ENCODE measurements around the gene WSB2.
"Not testable (repeated sequence)": the region's sequence is repeated elsewhere in the genome, so short reads cannot be mapped to it uniquely, and the experiment has no call there.

The WSB2 gene

DNA sequence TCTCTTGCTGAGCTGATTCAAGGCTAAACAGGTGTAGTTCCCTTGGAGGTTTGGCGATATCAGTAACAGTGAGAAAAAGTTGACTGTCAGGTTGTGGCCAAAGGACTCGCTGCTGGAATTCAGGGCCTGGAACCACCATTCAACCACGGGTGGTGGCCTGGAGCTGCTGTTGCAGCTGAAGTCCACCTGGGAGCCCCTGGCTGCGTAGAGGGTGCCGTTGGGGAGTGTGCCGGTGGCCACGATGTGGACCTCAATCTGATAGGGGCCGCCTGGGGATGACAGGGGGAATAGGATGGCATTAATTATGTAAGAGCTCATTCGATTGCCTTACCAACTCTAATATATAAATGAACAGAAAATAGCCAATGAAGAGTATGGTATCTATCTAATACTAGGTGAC is 21.2 kb upstream of the WSB2 start:
- no peak for DNase-seq (ENCODE audit: extremely low read depth, low read depth)
- no peak overlapping the region for H3K4me3 ChIP-seq (replicated peaks; ENCODE audit: low read depth, low read length)
- TF ChIP-seq, protein P1, sequence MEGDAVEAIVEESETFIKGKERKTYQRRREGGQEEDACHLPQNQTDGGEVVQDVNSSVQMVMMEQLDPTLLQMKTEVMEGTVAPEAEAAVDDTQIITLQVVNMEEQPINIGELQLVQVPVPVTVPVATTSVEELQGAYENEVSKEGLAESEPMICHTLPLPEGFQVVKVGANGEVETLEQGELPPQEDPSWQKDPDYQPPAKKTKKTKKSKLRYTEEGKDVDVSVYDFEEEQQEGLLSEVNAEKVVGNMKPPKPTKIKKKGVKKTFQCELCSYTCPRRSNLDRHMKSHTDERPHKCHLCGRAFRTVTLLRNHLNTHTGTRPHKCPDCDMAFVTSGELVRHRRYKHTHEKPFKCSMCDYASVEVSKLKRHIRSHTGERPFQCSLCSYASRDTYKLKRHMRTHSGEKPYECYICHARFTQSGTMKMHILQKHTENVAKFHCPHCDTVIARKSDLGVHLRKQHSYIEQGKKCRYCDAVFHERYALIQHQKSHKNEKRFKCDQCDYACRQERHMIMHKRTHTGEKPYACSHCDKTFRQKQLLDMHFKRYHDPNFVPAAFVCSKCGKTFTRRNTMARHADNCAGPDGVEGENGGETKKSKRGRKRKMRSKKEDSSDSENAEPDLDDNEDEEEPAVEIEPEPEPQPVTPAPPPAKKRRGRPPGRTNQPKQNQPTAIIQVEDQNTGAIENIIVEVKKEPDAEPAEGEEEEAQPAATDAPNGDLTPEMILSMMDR (IDR thresholded peaks at IDR 0.05; ENCODE audit: low read depth, low read length, missing control alignments): no peak

DNA sequence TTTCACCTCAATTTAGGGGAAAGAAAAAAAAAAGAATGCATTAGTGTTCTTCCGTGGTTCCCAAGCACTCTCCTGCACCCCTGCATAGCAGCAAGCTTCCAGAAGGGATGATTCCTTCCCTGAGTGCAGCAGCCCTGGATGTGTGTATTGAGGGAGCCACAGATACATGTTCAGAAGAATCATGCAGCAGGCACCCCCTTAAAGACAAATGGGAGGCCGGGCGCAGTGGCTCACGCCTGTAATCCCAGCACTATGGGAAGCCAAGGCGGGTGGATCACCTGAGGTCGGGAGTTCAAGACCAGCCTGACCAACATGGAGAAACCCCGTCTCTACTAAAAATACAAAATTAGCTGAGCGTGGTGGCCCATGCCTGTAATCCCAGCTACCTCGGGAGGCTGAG is 20.5 kb upstream of the WSB2 start:
- DNase-seq (ENCODE audit: extremely low read depth, low read depth); H3K4me3 ChIP-seq (replicated peaks; ENCODE audit: low read depth, low read length): not testable (repeated sequence)

DNA sequence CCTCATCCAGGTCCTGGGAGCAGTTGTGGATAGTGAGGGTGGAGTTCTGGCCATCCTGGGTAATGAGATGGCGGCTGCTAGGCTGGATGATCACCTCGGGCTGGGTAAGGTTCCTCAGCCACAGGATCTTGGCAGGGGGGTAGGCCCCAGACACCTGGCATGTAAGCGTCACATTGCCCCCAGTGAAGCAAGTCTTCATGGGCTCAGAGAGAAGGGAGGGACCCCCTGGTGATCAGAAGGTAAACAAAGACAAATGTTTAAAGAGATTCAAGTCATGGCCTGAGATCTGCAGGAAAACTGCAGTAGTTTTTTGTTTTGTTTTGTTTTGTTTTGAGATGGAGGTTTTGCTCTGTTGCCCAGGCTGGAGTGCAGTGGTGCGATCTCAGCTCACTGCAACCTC is 12.8 kb upstream of the WSB2 start:
- no peak overlapping the region for H3K4me3 ChIP-seq (replicated peaks; ENCODE audit: low read depth, low read length)
- TF ChIP-seq, protein P1 (IDR thresholded peaks at IDR 0.05; ENCODE audit: low read depth, low read length, missing control alignments): no peak
- no peak for DNase-seq (ENCODE audit: extremely low read depth, low read depth)

DNA sequence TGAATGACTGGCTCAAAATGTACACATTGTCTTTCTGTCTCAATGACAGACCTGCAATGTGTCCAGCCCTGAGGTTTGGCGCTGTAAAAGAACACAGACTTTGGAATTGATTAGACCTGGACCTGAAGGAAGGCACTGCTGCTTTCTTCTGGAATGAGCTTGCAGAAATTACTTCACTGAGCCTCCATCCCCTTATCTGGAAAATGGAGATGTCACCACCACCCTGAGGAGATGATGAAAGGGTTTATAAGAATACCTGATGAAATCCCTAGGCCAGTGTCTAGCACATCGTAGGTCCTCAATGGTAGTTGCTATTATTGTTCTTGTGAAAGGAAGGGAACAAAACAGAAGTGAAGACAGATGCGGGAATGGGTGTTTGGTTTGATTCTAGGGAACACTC is 9.7 kb upstream of the WSB2 start:
- DNase-seq (ENCODE audit: extremely low read depth, low read depth): no peak
- no peak overlapping the region for H3K4me3 ChIP-seq (replicated peaks; ENCODE audit: low read depth, low read length)
- TF ChIP-seq, protein P1 (IDR thresholded peaks at IDR 0.05; ENCODE audit: low read depth, low read length, missing control alignments): no peak

DNA sequence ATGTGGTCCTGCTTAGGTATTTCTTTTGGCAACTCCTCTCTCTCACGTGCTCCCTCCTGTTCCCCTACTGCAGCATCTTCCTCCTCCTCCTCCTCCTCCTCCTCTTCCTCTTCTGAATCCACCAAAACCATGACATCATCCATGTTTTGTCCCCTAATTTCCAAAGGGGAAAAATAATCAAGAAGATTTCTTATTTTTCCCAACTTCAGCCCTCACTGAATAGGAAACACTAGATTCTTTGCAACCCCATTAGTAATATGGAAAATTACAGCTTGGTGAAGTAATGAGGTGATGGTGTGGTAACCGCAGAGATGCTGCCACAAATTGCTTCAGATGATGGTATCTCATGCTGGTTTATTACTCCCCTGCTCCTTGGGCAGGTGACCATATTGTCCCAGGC is 7.5 kb upstream of the WSB2 start:
- no peak for DNase-seq (ENCODE audit: extremely low read depth, low read depth)
- H3K4me3 ChIP-seq (replicated peaks; ENCODE audit: low read depth, low read length): no peak overlapping the region
- TF ChIP-seq, protein P1 (IDR thresholded peaks at IDR 0.05; ENCODE audit: low read depth, low read length, missing control alignments): no peak

DNA sequence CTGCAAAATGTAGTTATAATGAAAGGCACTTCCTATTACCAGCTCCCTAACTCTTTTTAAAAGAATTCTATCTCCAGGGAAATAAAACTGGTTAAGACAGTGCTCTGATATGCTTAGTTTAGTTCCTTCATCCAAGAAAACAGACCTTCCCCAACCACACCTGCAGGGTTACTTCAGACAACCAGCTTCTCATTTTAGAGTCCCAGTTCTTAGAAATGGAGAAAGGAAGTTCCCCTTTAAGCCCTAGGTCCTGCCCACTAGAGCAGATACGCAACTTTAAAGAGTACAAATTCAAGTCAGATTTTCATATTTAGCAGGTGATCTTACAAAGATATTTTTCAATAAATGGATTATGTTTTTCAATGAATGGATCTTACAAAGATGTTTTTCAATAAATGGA is 4.4 kb upstream of the WSB2 start:
- H3K4me3 ChIP-seq (replicated peaks; ENCODE audit: low read depth, low read length): no peak overlapping the region
- no peak for DNase-seq (ENCODE audit: extremely low read depth, low read depth)
- TF ChIP-seq, protein P1 (IDR thresholded peaks at IDR 0.05; ENCODE audit: low read depth, low read length, missing control alignments): no peak

DNA sequence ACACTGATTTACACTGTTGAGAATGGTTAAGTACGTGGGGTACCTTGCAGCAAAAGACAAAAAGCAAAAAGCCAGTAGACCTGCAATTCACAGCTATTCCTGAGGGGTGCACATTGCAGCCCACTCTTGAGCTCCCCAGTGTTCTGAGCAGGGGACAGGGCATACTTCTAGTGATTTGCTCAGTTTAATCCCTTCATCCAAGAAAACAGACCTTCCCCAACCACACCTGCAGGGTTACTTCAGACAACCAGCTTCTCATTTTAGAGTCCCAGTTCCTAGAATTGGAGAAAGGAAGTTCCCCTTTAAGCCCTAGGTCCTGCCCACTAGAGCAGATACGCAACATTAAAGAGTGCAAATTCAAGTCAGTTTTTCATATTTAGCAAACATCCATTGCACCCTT is 3.6 kb upstream of the WSB2 start:
- DNase-seq (ENCODE audit: extremely low read depth, low read depth): no peak
- no peak overlapping the region for H3K4me3 ChIP-seq (replicated peaks; ENCODE audit: low read depth, low read length)
- TF ChIP-seq, protein P1 (IDR thresholded peaks at IDR 0.05; ENCODE audit: low read depth, low read length, missing control alignments): no peak

Data from HFF-Myc (cell line).